ENCODE measurements around the gene IRX5. TPM values are rescaled to one million over a fixed set of nuclear protein-coding genes. Genes with fewer than 3 reads are reported as not detected.
A peak's percentile ranks its signal among the peaks of the same experiment; 100 is the strongest.

IRX5 gene
- total RNA-seq, 3 donors from 2014 or later, result 10.9 to 119 (median 59.0) TPM

GRCh38 chr16:54912720-54913119 is 17.9 kb upstream of the IRX5 start:
- DNase-seq (ENCODE audit: low spot score in 2 of 2), result no peak
- H3K4me3 ChIP-seq, result no peak overlapping the region
- H3K27me3 ChIP-seq, result no peaks in the 10 kb centered on the region
- no peak overlapping the region for H3K27ac ChIP-seq
- intact Hi-C loops (cut with DNase I; ENCODE audit: low total_unique reads), result loop anchor here (5.0 kb wide), 1 partner anchor 1590 kb away; no protein-coding TSS in a partner anchor
- no peaks in the 10 kb centered on the region for H3K9me3 ChIP-seq
- no peaks in the 10 kb centered on the region for H3K36me3 ChIP-seq
- H3K4me1 ChIP-seq, result no peaks in the 10 kb centered on the region
- TF ChIP-seq POLR2A (IDR thresholded peaks at IDR 0.05) (no peak), CTCF (IDR thresholded peaks at IDR 0.05) (no peak), POLR2AphosphoS5 (IDR thresholded peaks at IDR 0.05) (no peak)

GRCh38 chr16:54921206-54921824 is 9.3 kb upstream of the IRX5 start:
- Histone ChIP-seq H3K4me1 (peaks cover 0 to 4% of the 10 kb centered on the region in 2 donors), H3K27ac (peak overlapping the region; percentile 57 to 63), H3K27me3 (no peaks in the 10 kb centered on the region), H3K4me3 (no peak overlapping the region), H3K36me3 (no peaks in the 10 kb centered on the region), H3K9me3 (no peaks in the 10 kb centered on the region)
- TF ChIP-seq POLR2A (IDR thresholded peaks at IDR 0.05) (no peak), POLR2AphosphoS5 (IDR thresholded peaks at IDR 0.05) (no peak), CTCF (IDR thresholded peaks at IDR 0.05) (no peak)
- intact Hi-C loops (cut with DNase I; ENCODE audit: low total_unique reads), result no loop called here
- DNase-seq (ENCODE audit: low spot score in 2 of 2), result no peak

- Histone ChIP-seq H3K36me3 (no peaks in the 10 kb centered on the region), H3K4me1 (peaks cover 0 to 4% of the 10 kb centered on the region in 2 donors), H3K9me3 (no peaks in the 10 kb centered on the region), H3K4me3 (peak overlapping the region in 2 of 3 donors; percentile 11 to 42), H3K27ac (peak overlapping the region; percentile 80 to 98), H3K27me3 (no peaks in the 10 kb centered on the region)
- TF ChIP-seq POLR2AphosphoS5 (IDR thresholded peaks at IDR 0.05), result peak in 1 of 3 donors; percentile 20
- TF ChIP-seq POLR2A (IDR thresholded peaks at IDR 0.05), result no peak
- no peak for TF ChIP-seq CTCF (IDR thresholded peaks at IDR 0.05)
- no peak for DNase-seq (ENCODE audit: low spot score in 2 of 2)
- intact Hi-C loops (cut with DNase I; ENCODE audit: low total_unique reads), result no loop called here
Measured at GRCh38 chr16:54923055-54923473, 7.6 kb upstream of the IRX5 start.

GRCh38 chr16:54923988-54924387 is 6.7 kb upstream of the IRX5 start:
- intact Hi-C loops (cut with DNase I; ENCODE audit: low total_unique reads), result no loop called here
- peak overlapping the region; percentile 80 to 98 for H3K27ac ChIP-seq
- no peaks in the 10 kb centered on the region for H3K36me3 ChIP-seq
- TF ChIP-seq POLR2AphosphoS5 (IDR thresholded peaks at IDR 0.05), result no peak
- TF ChIP-seq CTCF (IDR thresholded peaks at IDR 0.05), result no peak
- TF ChIP-seq POLR2A (IDR thresholded peaks at IDR 0.05), result no peak
- no peak for DNase-seq (ENCODE audit: low spot score in 2 of 2)
- H3K27me3 ChIP-seq, result no peaks in the 10 kb centered on the region
- H3K9me3 ChIP-seq, result no peaks in the 10 kb centered on the region
- H3K4me3 ChIP-seq, result no peak overlapping the region
- H3K4me1 ChIP-seq, result peaks cover 0 to 4% of the 10 kb centered on the region in 2 donors

- intact Hi-C loops (cut with DNase I; ENCODE audit: low total_unique reads), result no loop called here
- Histone ChIP-seq H3K9me3 (no peaks in the 10 kb centered on the region), H3K36me3 (no peaks in the 10 kb centered on the region), H3K4me1 (peaks cover 0 to 4% of the 10 kb centered on the region in 2 donors), H3K27ac (peak overlapping the region; percentile 98 to 99), H3K27me3 (no peaks in the 10 kb centered on the region), H3K4me3 (peak overlapping the region in 2 of 3 donors; percentile 88 to 95)
- TF ChIP-seq CTCF (IDR thresholded peaks at IDR 0.05) (no peak), POLR2AphosphoS5 (IDR thresholded peaks at IDR 0.05) (no peak), POLR2A (IDR thresholded peaks at IDR 0.05) (no peak)
- DNase-seq (ENCODE audit: low spot score in 2 of 2), result no peak
Measured at GRCh38 chr16:54926166-54926838, 4.4 kb upstream of the IRX5 start.
